SH-SY5Y (cell line): Measurements from ENCODE around the gene SLC25A3.

Experiments used
- GATA2 ChIP-seq: IDR thresholded peaks from 2 replicates; pipeline ENCODE4 v1.6.1; 2011; ENCODE audit warnings: mild to moderate bottlenecking, low read depth, low read length
- GATA3 ChIP-seq: IDR thresholded peaks from 2 replicates; pipeline ENCODE4 v1.6.1; 2011; ENCODE audit warnings: low read depth, mild to moderate bottlenecking, low read length, moderate library complexity

DNA sequence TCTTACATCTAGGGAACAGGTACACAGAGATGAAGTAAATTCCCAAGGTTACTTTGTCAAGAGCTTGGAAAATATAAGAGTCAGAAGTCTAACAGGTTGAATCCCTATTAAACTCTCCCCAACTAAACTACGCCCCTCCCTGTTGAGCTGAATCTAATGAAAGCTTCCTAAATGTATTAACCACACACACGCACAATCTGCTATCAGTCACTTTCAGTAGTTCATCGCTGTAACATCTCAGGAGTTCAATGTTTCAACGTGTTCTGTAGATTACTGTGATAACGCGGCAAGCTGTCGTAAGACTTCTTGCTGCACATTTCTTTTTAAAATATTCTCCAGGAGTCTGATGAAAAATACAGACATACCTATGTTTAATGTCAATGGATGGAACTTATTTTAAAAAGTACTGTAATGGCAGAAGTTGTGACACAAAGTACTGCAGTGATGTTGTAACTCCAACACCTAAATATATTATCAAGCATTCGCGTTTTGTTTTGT lies 612 bp upstream of the SLC25A3 start:
- TF ChIP-seq GATA2 = peak; percentile 47; the same call in 1 of the 2 replicates
- TF ChIP-seq GATA3 = peak; percentile 48; the same call in 1 of the 2 replicates
